H9 (cell line): ENCODE data around the gene NDUFS2. TPM values are rescaled to one million over a fixed set of nuclear protein-coding genes. Genes with fewer than 3 reads are reported as not detected.

Experiments used
- DNase-seq: peaks from one replicate; pipeline ENCODE4 v3.0.0-alpha.2; 2017
- H2AFZ ChIP-seq: one replicate; pipeline ENCODE4 v1.6.1; 2013; ENCODE audit warnings: mild to moderate bottlenecking, low read length, control low read depth, moderate library complexity
- H2AK5ac ChIP-seq: 2 replicates; pipeline ENCODE4 v1.6.1; 2013; ENCODE audit warnings: low read length, control low read depth, mixed read lengths; ENCODE audit not compliant: insufficient read length
- H2BK120ac ChIP-seq: one replicate; pipeline ENCODE4 v1.6.1; 2013; ENCODE audit warnings: low read depth, mild to moderate bottlenecking, low read length, control low read depth, inconsistent platforms; ENCODE audit not compliant: poor library complexity, severe bottlenecking
- H2BK12ac ChIP-seq: 2 replicates; pipeline ENCODE4 v1.6.1; 2013; ENCODE audit warnings: low read length, control low read depth, mixed read lengths, low read depth; ENCODE audit not compliant: insufficient read length
- H2BK15ac ChIP-seq: 2 replicates; pipeline ENCODE4 v1.6.1; 2013; ENCODE audit warnings: low read depth, low read length, control low read depth
- H2BK20ac ChIP-seq: one replicate; pipeline ENCODE4 v1.6.1; 2013; ENCODE audit warnings: low read depth, mild to moderate bottlenecking, low read length, control low read depth, inconsistent platforms; ENCODE audit not compliant: poor library complexity, severe bottlenecking
- H2BK5ac ChIP-seq: 2 replicates; pipeline ENCODE4 v1.6.1; 2013; ENCODE audit warnings: low read length, control low read depth, mixed read lengths; ENCODE audit not compliant: insufficient read length
- H3K14ac ChIP-seq: 2 replicates; pipeline ENCODE4 v1.6.1; 2013; ENCODE audit warnings: low read length, control low read depth; ENCODE audit not compliant: insufficient read depth
- H3K18ac ChIP-seq: 2 replicates; pipeline ENCODE4 v1.6.1; 2013; ENCODE audit warnings: low read depth, mild to moderate bottlenecking, mixed read lengths, low read length, control low read depth; ENCODE audit not compliant: insufficient read length
- H3K23ac ChIP-seq: 2 replicates; pipeline ENCODE4 v1.6.1; 2013; ENCODE audit warnings: low read length, control low read depth, mixed read lengths, low read depth; ENCODE audit not compliant: insufficient read length
- H3K23me2 ChIP-seq: 2 replicates; pipeline ENCODE4 v1.6.1; 2013; ENCODE audit warnings: low read depth, mild to moderate bottlenecking, mixed read lengths, low read length, control low read depth; ENCODE audit not compliant: insufficient read length, poor library complexity, severe bottlenecking
- H3K27ac ChIP-seq: 2 replicates; pipeline ENCODE4 v1.5.1; 2013; ENCODE audit warnings: low read length, control low read depth, mixed read lengths, low read depth; ENCODE audit not compliant: insufficient read length
- H3K27me3 ChIP-seq: 2 replicates; pipeline ENCODE4 v1.6.1; 2013; ENCODE audit warnings: low read length, control low read depth, inconsistent platforms; ENCODE audit not compliant: insufficient read depth
- H3K4ac ChIP-seq: 2 replicates; pipeline ENCODE4 v1.6.1; 2013; ENCODE audit warnings: low read depth, mild to moderate bottlenecking, control low read depth, inconsistent platforms, low read length, moderate library complexity
- H3K4me1 ChIP-seq: 2 replicates; pipeline ENCODE4 v1.6.1; 2013; ENCODE audit warnings: low read length, control low read depth, inconsistent platforms; ENCODE audit not compliant: insufficient read depth
- H3K4me2 ChIP-seq: 2 replicates; pipeline ENCODE4 v1.6.1; 2013; ENCODE audit warnings: low read length, control low read depth, mixed read lengths; ENCODE audit not compliant: insufficient read length, insufficient read depth
- H3K56ac ChIP-seq: 2 replicates; pipeline ENCODE4 v1.6.1; 2013; ENCODE audit warnings: low read depth, mild to moderate bottlenecking, mixed read lengths, low read length, control low read depth; ENCODE audit not compliant: insufficient read length
- H3K79me1 ChIP-seq: 2 replicates; pipeline ENCODE4 v1.6.1; 2013; ENCODE audit warnings: low read depth, mild to moderate bottlenecking, moderate library complexity, low read length, control low read depth, inconsistent platforms; ENCODE audit not compliant: insufficient read depth, poor library complexity, severe bottlenecking
- H3K79me2 ChIP-seq: 2 replicates; pipeline ENCODE4 v1.6.1; 2013; ENCODE audit warnings: low read length, control low read depth, inconsistent platforms; ENCODE audit not compliant: insufficient read depth
- H3K9ac ChIP-seq: 2 replicates; pipeline ENCODE4 v1.6.1; 2013; ENCODE audit warnings: low read length, control low read depth, mixed read lengths; ENCODE audit not compliant: insufficient read length; ENCODE audit errors: extremely low read depth
- H3K9me3 ChIP-seq: one replicate; pipeline ENCODE4 v1.6.1; 2013; ENCODE audit warnings: low read depth, low read length, inconsistent platforms; ENCODE audit not compliant: control insufficient read depth
- H3T11ph ChIP-seq: one replicate; pipeline ENCODE4 v1.6.1; 2013; ENCODE audit warnings: mild to moderate bottlenecking, low read length, control low read depth, inconsistent platforms
- H4K20me1 ChIP-seq: one replicate; pipeline ENCODE4 v1.6.1; 2013; ENCODE audit not compliant: control insufficient read depth, insufficient read length, insufficient read depth
- H4K5ac ChIP-seq: 2 replicates; pipeline ENCODE4 v1.6.1; 2013; ENCODE audit warnings: low read depth, mild to moderate bottlenecking, mixed read lengths, low read length, control low read depth; ENCODE audit not compliant: insufficient read length
- H4K8ac ChIP-seq: replicated peaks from 2 replicates; pipeline ENCODE4 v1.6.1; 2013; ENCODE audit warnings: low read length, control low read depth, mixed read lengths, low read depth; ENCODE audit not compliant: insufficient read length
- H4K91ac ChIP-seq: 2 replicates; pipeline ENCODE4 v1.6.1; 2013; ENCODE audit warnings: low read depth, mild to moderate bottlenecking, moderate library complexity, mixed read lengths, low read length, control low read depth; ENCODE audit not compliant: insufficient read length
- H3K27ac Mint-ChIP-seq, 3 experiments: 2 replicates in 2 of 3; 3 replicates in 1 of 3; pipeline ENCODE4 v1.8.0; 2020 to 2021; ENCODE audit warnings: mixed read lengths in 3 of 3, mild to moderate bottlenecking in 1 of 3, moderate library complexity in 1 of 3
- H3K27me3 Mint-ChIP-seq: 2 replicates; pipeline ENCODE4 v1.8.0; 2021; ENCODE audit warnings: low read depth, mild to moderate bottlenecking, moderate library complexity, mixed read lengths
- H3K36me3 Mint-ChIP-seq, 3 experiments: 2 replicates in 2 of 3; 3 replicates in 1 of 3; pipeline ENCODE4 v1.8.0; 2020 to 2021; ENCODE audit warnings: low read depth in 3 of 3, mixed read lengths in 3 of 3; ENCODE audit not compliant: insufficient read depth in 1 of 3
- H3K4me1 Mint-ChIP-seq, 2 experiments: 2 replicates each; pipeline ENCODE4 v1.8.0; 2020; ENCODE audit warnings: mixed read lengths in 2 of 2
- H3K4me3 Mint-ChIP-seq, 2 experiments: 2 replicates in 1 of 2; 3 replicates in 1 of 2; pipeline ENCODE4 v1.8.0; 2020 to 2021; ENCODE audit warnings: mild to moderate bottlenecking in 2 of 2, mixed read lengths in 2 of 2, moderate library complexity in 1 of 2
- H3K9me3 Mint-ChIP-seq, 2 experiments: 2 replicates in 1 of 2; 3 replicates in 1 of 2; pipeline ENCODE4 v1.8.0; 2020; ENCODE audit warnings: mild to moderate bottlenecking in 2 of 2, mixed read lengths in 2 of 2, moderate library complexity in 1 of 2
- WGBS: extraction: QIAGEN DNeasy Blood & Tissue Kit; methylation state at CpG from one replicate; pipeline ENCODE4 v1.1.7; 2013; ENCODE audit warnings: missing lambda C conversion rate, low lambda C conversion rate, mixed read lengths; ENCODE audit not compliant: insufficient read length; ENCODE audit errors: extremely low coverage; 5-methylcytosine and 5-hydroxymethylcytosine counted together
- total RNA-seq: library from RNA; stranded (reverse); gene quantifications from 2 replicates; pipeline ENCODE4 v1.2.1, GENCODE V29; 2021
- TF ChIP-seq, protein P1 (sequence below): fragments of 200-600 bp; sonication (generic); conservative IDR thresholded peaks from 3 replicates; pipeline ENCODE4 v1.8.0; 2021; ENCODE audit warnings: antibody characterized with exemption, mild to moderate bottlenecking

Gene NDUFS2
- total RNA-seq, 1 experiment from 2014 or later, result 84.5 TPM

GRCh38 chr1:161196521-161197451, 5.4 kb upstream of the NDUFS2 start:
- no peak overlapping the region for H3K9ac ChIP-seq
- Mint-ChIP-seq H3K36me3 (peaks cover 0 to 25% (median 11%) of the 10 kb centered on the region in 3 experiments; a peak in 5 of 7 replicates), H3K27ac (peak overlapping the region in 2 of 3 experiments; percentile 75 to 85; a peak in 4 of 7 replicates), H3K4me1 (peaks cover 58 to 61% of the 10 kb centered on the region in 2 experiments), H3K27me3 (no peaks in the 10 kb centered on the region), H3K9me3 (no peaks in the 10 kb centered on the region; a peak in 1 of 5 replicates), H3K4me3 (peak overlapping the region; percentile 59 to 65)
- WGBS, result no CpG with 5 or more reads among the region's 27 CpGs
- H3K56ac ChIP-seq, result no peak overlapping the region
- TF ChIP-seq, protein P1, sequence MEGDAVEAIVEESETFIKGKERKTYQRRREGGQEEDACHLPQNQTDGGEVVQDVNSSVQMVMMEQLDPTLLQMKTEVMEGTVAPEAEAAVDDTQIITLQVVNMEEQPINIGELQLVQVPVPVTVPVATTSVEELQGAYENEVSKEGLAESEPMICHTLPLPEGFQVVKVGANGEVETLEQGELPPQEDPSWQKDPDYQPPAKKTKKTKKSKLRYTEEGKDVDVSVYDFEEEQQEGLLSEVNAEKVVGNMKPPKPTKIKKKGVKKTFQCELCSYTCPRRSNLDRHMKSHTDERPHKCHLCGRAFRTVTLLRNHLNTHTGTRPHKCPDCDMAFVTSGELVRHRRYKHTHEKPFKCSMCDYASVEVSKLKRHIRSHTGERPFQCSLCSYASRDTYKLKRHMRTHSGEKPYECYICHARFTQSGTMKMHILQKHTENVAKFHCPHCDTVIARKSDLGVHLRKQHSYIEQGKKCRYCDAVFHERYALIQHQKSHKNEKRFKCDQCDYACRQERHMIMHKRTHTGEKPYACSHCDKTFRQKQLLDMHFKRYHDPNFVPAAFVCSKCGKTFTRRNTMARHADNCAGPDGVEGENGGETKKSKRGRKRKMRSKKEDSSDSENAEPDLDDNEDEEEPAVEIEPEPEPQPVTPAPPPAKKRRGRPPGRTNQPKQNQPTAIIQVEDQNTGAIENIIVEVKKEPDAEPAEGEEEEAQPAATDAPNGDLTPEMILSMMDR, result no peak
- H2BK20ac ChIP-seq, result no peak overlapping the region
- H2BK5ac ChIP-seq, result no peak overlapping the region
- H3K4me2 ChIP-seq, result peak overlapping the region; percentile 27
- H3K4ac ChIP-seq, result no peak overlapping the region
- no peak overlapping the region for H3K23ac ChIP-seq
- no peak overlapping the region for H4K91ac ChIP-seq
- DNase-seq, result no peak
- H2BK15ac ChIP-seq, result no peak overlapping the region
- no peak overlapping the region for H2BK120ac ChIP-seq
- no peak overlapping the region for H3T11ph ChIP-seq
- H4K8ac ChIP-seq, result no peak overlapping the region
- H3K27me3 ChIP-seq, result no peaks in the 10 kb centered on the region
- H3K9me3 ChIP-seq, result no peaks in the 10 kb centered on the region
- no peak overlapping the region for H2AFZ ChIP-seq
- H3K18ac ChIP-seq, result peak overlapping the region; percentile 27
- 0 out of 2 replicates have a peak overlapping the region, but pooled peaks have one; percentile 19 for H3K14ac ChIP-seq
- H3K79me1 ChIP-seq, result no peaks in the 10 kb centered on the region
- H3K27ac ChIP-seq, result no peak overlapping the region
- no peak overlapping the region for H2BK12ac ChIP-seq
- no peaks in the 10 kb centered on the region for H3K79me2 ChIP-seq
- peaks cover 4% of the 10 kb centered on the region for H3K23me2 ChIP-seq
- peaks cover 24% of the 10 kb centered on the region for H3K4me1 ChIP-seq
- no peak overlapping the region for H2AK5ac ChIP-seq
- no peaks in the 10 kb centered on the region for H4K20me1 ChIP-seq
- no peak overlapping the region for H4K5ac ChIP-seq
